Measurements from ENCODE around the gene SIRT1. TPM values are rescaled to one million over a fixed set of nuclear protein-coding genes. Genes with fewer than 3 reads are reported as not detected.
A peak's percentile ranks its signal among the peaks of the same experiment; 100 is the strongest.

SIRT1 gene
- total RNA-seq, 2 experiments from 2014 or later = 57.6 to 62.9 TPM

- H3K4me1 Mint-ChIP-seq (ENCODE audit: low read depth) = peaks cover 34% of the 10 kb centered on the region
- TF ChIP-seq CTCF (IDR thresholded peaks at IDR 0.05) = no peak
- H3K4me3 Mint-ChIP-seq = no peak overlapping the region
- Histone ChIP-seq H3K36me3 (ENCODE audit: insufficient read depth, low read length) (peaks cover 94% of the 10 kb centered on the region), H3K9me3 (ENCODE audit: control insufficient read depth in 1 of 2, insufficient read depth in 1 of 2, low read length in 2 of 2) (no peaks in the 10 kb centered on the region), H3K27ac (ENCODE audit: low read depth in 1 of 2, low read length in 2 of 2) (no peak overlapping the region), H3K27me3 (ENCODE audit: control insufficient read depth in 1 of 2, insufficient read depth in 2 of 2, low read length in 2 of 2) (no peaks in the 10 kb centered on the region), H3K4me1 (ENCODE audit: insufficient read depth, low read length) (peaks cover 12% of the 10 kb centered on the region), H3K4me3 (ENCODE audit: low read length) (no peak overlapping the region)
- ChIA-PET CTCF (no interaction called here), POLR2A (no interaction called here)
- H3K9me3 Mint-ChIP-seq = no peaks in the 10 kb centered on the region
- intact Hi-C loops (cut with DNase I, micrococcal nuclease) = no loop called here
- ATAC-seq (ENCODE audit: poor library complexity) (no peak), DNase-seq (no peak)
- no peaks in the 10 kb centered on the region for H3K27me3 Mint-ChIP-seq
- H3K27ac Mint-ChIP-seq = no peak overlapping the region
- peaks cover 94% of the 10 kb centered on the region for H3K36me3 Mint-ChIP-seq (ENCODE audit: low read depth)
Observed at GRCh38 chr10:67893637-67894036, 9.2 kb downstream of the SIRT1 start.

GRCh38 chr10:67903581-67903980 lies 19.1 kb downstream of the SIRT1 start:
- TF ChIP-seq CTCF (IDR thresholded peaks at IDR 0.05) = no peak
- Histone ChIP-seq H3K9me3 (ENCODE audit: control insufficient read depth in 1 of 2, insufficient read depth in 1 of 2, low read length in 2 of 2) (no peaks in the 10 kb centered on the region), H3K4me3 (ENCODE audit: low read length) (no peak overlapping the region), H3K27ac (ENCODE audit: low read depth in 1 of 2, low read length in 2 of 2) (no peak overlapping the region), H3K4me1 (ENCODE audit: insufficient read depth, low read length) (peaks cover 3% of the 10 kb centered on the region), H3K36me3 (ENCODE audit: insufficient read depth, low read length) (peaks cover 80% of the 10 kb centered on the region), H3K27me3 (ENCODE audit: control insufficient read depth in 1 of 2, insufficient read depth in 2 of 2, low read length in 2 of 2) (no peaks in the 10 kb centered on the region)
- POLR2A ChIA-PET = no interaction called here
- no peak overlapping the region for H3K4me3 Mint-ChIP-seq
- H3K27ac Mint-ChIP-seq = no peak overlapping the region
- no peak for DNase-seq
- CTCF ChIA-PET = no interaction called here
- ATAC-seq (ENCODE audit: poor library complexity) = no peak
- H3K9me3 Mint-ChIP-seq = no peaks in the 10 kb centered on the region
- H3K36me3 Mint-ChIP-seq (ENCODE audit: low read depth) = peaks cover 96% of the 10 kb centered on the region
- H3K4me1 Mint-ChIP-seq (ENCODE audit: low read depth) = peaks cover 22% of the 10 kb centered on the region
- H3K27me3 Mint-ChIP-seq = no peaks in the 10 kb centered on the region
- intact Hi-C loops (cut with DNase I, micrococcal nuclease) = no loop called here

GRCh38 chr10:67912331-67912946 lies 28.0 kb downstream of the SIRT1 start:
- H3K9me3 ChIP-seq (ENCODE audit: control insufficient read depth in 1 of 2, insufficient read depth in 1 of 2, low read length in 2 of 2) = no peaks in the 10 kb centered on the region
- no peak overlapping the region for H3K4me3 ChIP-seq (ENCODE audit: low read length)
- peaks cover 28% of the 10 kb centered on the region for H3K4me1 Mint-ChIP-seq (ENCODE audit: low read depth)
- no peaks in the 10 kb centered on the region for H3K27me3 Mint-ChIP-seq
- no peak for DNase-seq
- no peak for ATAC-seq (ENCODE audit: poor library complexity)
- no peak for TF ChIP-seq CTCF (IDR thresholded peaks at IDR 0.05)
- peak overlapping the region; percentile 63 for H3K27ac Mint-ChIP-seq
- no peak overlapping the region for H3K4me3 Mint-ChIP-seq
- H3K9me3 Mint-ChIP-seq = no peaks in the 10 kb centered on the region
- intact Hi-C loops (cut with DNase I, micrococcal nuclease) = no loop called here
- H3K27ac ChIP-seq (ENCODE audit: low read depth in 1 of 2, low read length in 2 of 2) = no peak overlapping the region
- peaks cover 92% of the 10 kb centered on the region for H3K36me3 ChIP-seq (ENCODE audit: insufficient read depth, low read length)
- H3K36me3 Mint-ChIP-seq (ENCODE audit: low read depth) = peaks cover 96% of the 10 kb centered on the region
- ChIA-PET POLR2A (interaction anchor here (0.6 to 0.8 kb wide), 2 partner anchors 27 to 911 kb away, joined by 4 read pairs; no protein-coding TSS in a partner anchor), CTCF (no interaction called here)
- no peaks in the 10 kb centered on the region for H3K4me1 ChIP-seq (ENCODE audit: insufficient read depth, low read length)
- no peaks in the 10 kb centered on the region for H3K27me3 ChIP-seq (ENCODE audit: control insufficient read depth in 1 of 2, insufficient read depth in 2 of 2, low read length in 2 of 2)
